H1 (cell line): ENCODE results near the gene TSC22D1. TPM values are rescaled to one million over a fixed set of nuclear protein-coding genes. Genes with fewer than 3 reads are reported as not detected.

Experiments used
- ASH2L ChIP-seq: fragments of 200-600, 300-600 bp; sonication (generic); IDR thresholded peaks from one replicate; pipeline ENCODE4 v1.7.1; 2017; ENCODE audit warnings: low read length
- BCL11A ChIP-seq, 2 experiments: IDR thresholded peaks; one replicate each; pipeline ENCODE4 v1.6.1; 2011; ENCODE audit warnings: low read depth in 2 of 2, low read length in 2 of 2, mild to moderate bottlenecking in 2 of 2
- CBX5 ChIP-seq: fragments of 300-800, 300-1000 bp; sonication (generic); IDR thresholded peaks from 2 replicates; pipeline ENCODE4 v1.7.1; 2016; ENCODE audit warnings: antibody characterized with exemption, low read length, low read depth
- CTCF ChIP-seq, 3 experiments: IDR thresholded peaks; 1 replicate in 2 of 3; 2 replicates in 1 of 3; pipeline versions ENCODE4 v1.5.1 to v1.6.1; 2011; ENCODE audit warnings: low read length in 3 of 3, mild to moderate bottlenecking in 3 of 3, inconsistent platforms in 2 of 3, low read depth in 1 of 3, moderate library complexity in 1 of 3; ENCODE audit not compliant: insufficient read depth in 1 of 3; ENCODE audit errors: control extremely low read depth in 1 of 3
- FOSL1 ChIP-seq: IDR thresholded peaks from 2 replicates; pipeline ENCODE4 v1.6.1; 2011; ENCODE audit warnings: mild to moderate bottlenecking, low read depth, low read length, moderate library complexity; ENCODE audit not compliant: insufficient read depth
- KDM5A ChIP-seq: fragments of 200-600 bp; IDR thresholded peaks from 2 replicates; pipeline ENCODE4 v1.7.1; 2012; ENCODE audit warnings: mild to moderate bottlenecking, low read length, inconsistent platforms, mixed read lengths
- POLR2A ChIP-seq, 2 experiments: IDR thresholded peaks; 1 replicate in 1 of 2; 2 replicates in 1 of 2; pipeline ENCODE4 v1.6.1; 2011; ENCODE audit warnings: low read depth in 2 of 2, low read length in 2 of 2, mild to moderate bottlenecking in 2 of 2; ENCODE audit errors: control extremely low read depth in 1 of 2
- POLR2AphosphoS5 ChIP-seq: IDR thresholded peaks from 2 replicates; pipeline ENCODE4 v1.6.1; 2011; ENCODE audit warnings: low read depth, low read length
- SIRT6 ChIP-seq: IDR thresholded peaks from one replicate; pipeline ENCODE4 v1.7.1; 2012; ENCODE audit warnings: low read length, inconsistent platforms
- TEAD4 ChIP-seq: IDR thresholded peaks from 2 replicates; pipeline ENCODE4 v1.6.1; 2012; ENCODE audit warnings: low read depth, low read length, inconsistent platforms, mixed read lengths
- polyA plus RNA-seq, 7 experiments: library from polyadenylated mRNA; depleted of rRNA in 3 of 7; stranded (reverse) in 5 of 7; unstranded in 2 of 7; fragments of >200 nt in 5 of 7; fragments of 200-250 nt in 2 of 7; gene quantifications; 1 replicate in 5 of 7; 2 replicates in 1 of 7; 4 replicates in 1 of 7; pipeline versions ENCODE4 v1.2.1 to v1.2.3, GENCODE V29; 2011 to 2013; ENCODE audit warnings: missing spikeins in 2 of 7, mixed read lengths in 2 of 7
- total RNA-seq: library from RNA; stranded (reverse); fragmentation: NEBNext Ultra II Directional; extraction: Animal tissue kit (Norgen Biotek cat#: 25700); gene quantifications from 2 replicates; pipeline ENCODE4 v1.2.1, GENCODE V29; 2021

Gene TSC22D1
- total and polyA plus RNA-seq, 2 of the 8 experiments (the other 6 are each of a cell fraction or from before 2014, with no cell fraction given), result 52.6 to 80.9 TPM

- TF ChIP-seq CTCF (IDR thresholded peaks at IDR 0.05; ENCODE audit: control extremely low read depth in 1 of 3, insufficient read depth in 1 of 3, low read depth in 1 of 3, low read length in 3 of 3), result no peak
- no peak for TF ChIP-seq FOSL1
- TF ChIP-seq SIRT6, result no peak
- TF ChIP-seq ASH2L, result no peak
- TF ChIP-seq POLR2A (IDR thresholded peaks at IDR 0.05; ENCODE audit: control extremely low read depth in 1 of 2, low read depth in 2 of 2, low read length in 2 of 2), result no peak
- TF ChIP-seq CBX5, result no peak
- no peak for TF ChIP-seq BCL11A (IDR thresholded peaks at IDR 0.05; ENCODE audit: low read depth in 2 of 2, low read length in 2 of 2)
- no peak for TF ChIP-seq TEAD4
- TF ChIP-seq KDM5A, result no peak
- no peak for TF ChIP-seq POLR2AphosphoS5
These were observed 35.2 kb downstream of the TSC22D1 start (continued) for GRCh38 chr13:44540761-44541434.
